Natural killer cell (primary cell): ENCODE results near the gene LRRC38. TPM values are rescaled to one million over a fixed set of nuclear protein-coding genes. Genes with fewer than 3 reads are reported as not detected.

Experiments
- ATAC-seq, 3 donors: fragments of 150-1000 bp in 2 of 3; fragments of 200-7000 bp in 1 of 3; cut with Tn5 transposase; 1 replicate in 1 of 3; 2 replicates in 2 of 3; pipeline ENCODE4 v1.10.0; 2021; ENCODE audit warnings: mild to moderate bottlenecking in 2 of 3, moderate library complexity in 2 of 3
- DNase-seq, 2 donors: peaks; one replicate each; pipeline versions ENCODE4 v3.0.0 to v3.0.0-alpha.2; 2013 to 2021; ENCODE audit warnings: mixed read lengths in 1 of 2
- H3K27ac ChIP-seq: one replicate; pipeline ENCODE4 v1.5.1; 2013; ENCODE audit warnings: mild to moderate bottlenecking, low read length
- H3K27me3 ChIP-seq: one replicate; pipeline ENCODE4 v1.6.1; 2013; ENCODE audit warnings: low read length; ENCODE audit not compliant: control insufficient read depth, insufficient read depth
- H3K36me3 ChIP-seq: one replicate; pipeline ENCODE4 v1.6.1; 2013; ENCODE audit warnings: low read length; ENCODE audit not compliant: control insufficient read depth, insufficient read depth
- H3K4me1 ChIP-seq: one replicate; pipeline ENCODE4 v1.6.1; 2013; ENCODE audit warnings: low read length; ENCODE audit not compliant: control insufficient read depth, insufficient read depth
- H3K4me3 ChIP-seq: one replicate; pipeline ENCODE4 v1.5.1; 2013; ENCODE audit warnings: low read length
- H3K9me3 ChIP-seq: one replicate; pipeline ENCODE4 v1.6.1; 2013; ENCODE audit warnings: low read length; ENCODE audit not compliant: control insufficient read depth, insufficient read depth
- H3K27ac Mint-ChIP-seq, 2 donors: one replicate each; pipeline ENCODE4 v1.8.0; 2022; ENCODE audit warnings: mild to moderate bottlenecking in 2 of 2, mixed read lengths in 2 of 2, moderate library complexity in 1 of 2
- H3K27me3 Mint-ChIP-seq, 2 donors: one replicate each; pipeline ENCODE4 v1.8.0; 2022; ENCODE audit warnings: low read depth in 2 of 2, mixed read lengths in 2 of 2
- H3K36me3 Mint-ChIP-seq: one replicate; pipeline ENCODE4 v1.8.0; 2022; ENCODE audit warnings: mixed read lengths
- H3K4me1 Mint-ChIP-seq, 2 donors: one replicate each; pipeline ENCODE4 v1.8.0; 2022; ENCODE audit warnings: mixed read lengths in 2 of 2
- H3K4me3 Mint-ChIP-seq: one replicate; pipeline ENCODE4 v1.8.0; 2022; ENCODE audit warnings: mild to moderate bottlenecking, moderate library complexity, mixed read lengths
- H3K9me3 Mint-ChIP-seq, 2 donors: one replicate each; pipeline ENCODE4 v1.8.0; 2022; ENCODE audit warnings: mixed read lengths in 2 of 2
- WGBS: methylation state at CpG from one replicate; pipeline ENCODE4 v1.1.7; 2013; ENCODE audit warnings: missing lambda C conversion rate; ENCODE audit not compliant: insufficient coverage; 5-methylcytosine and 5-hydroxymethylcytosine counted together
- intact Hi-C: fragments of 100-400 bp; cut with micrococcal nuclease; formaldehyde crosslinking; loops from one replicate; pipeline ENCODE4 v1.14.2; 2022
- total RNA-seq, 4 donors: library from RNA; stranded (reverse); fragments of 120-200 nt in 1 of 4; gene quantifications; one replicate each; pipeline versions ENCODE4 v1.2.3 to v1.2.4, GENCODE V29; 2013 to 2022
- TF ChIP-seq, protein P1 (sequence below): fragments of 200-600 bp; IDR thresholded peaks from one replicate; pipeline ENCODE4 v1.8.0; 2022; ENCODE audit warnings: antibody characterized with exemption

LRRC38 gene
- total RNA-seq, 3 donors from 2014 or later (not counting 1 experiment from before 2014, with no cell fraction given) = not detected

GRCh38 chr1:13554798-13555197 lies 41.0 kb upstream of the LRRC38 start:
- Histone ChIP-seq H3K4me1 (no peaks in the 10 kb centered on the region), H3K27me3 (no peaks in the 10 kb centered on the region), H3K4me3 (no peak overlapping the region), H3K27ac (no peak overlapping the region), H3K36me3 (no peaks in the 10 kb centered on the region), H3K9me3 (no peaks in the 10 kb centered on the region)
- ATAC-seq = no peak
- TF ChIP-seq, protein P1, sequence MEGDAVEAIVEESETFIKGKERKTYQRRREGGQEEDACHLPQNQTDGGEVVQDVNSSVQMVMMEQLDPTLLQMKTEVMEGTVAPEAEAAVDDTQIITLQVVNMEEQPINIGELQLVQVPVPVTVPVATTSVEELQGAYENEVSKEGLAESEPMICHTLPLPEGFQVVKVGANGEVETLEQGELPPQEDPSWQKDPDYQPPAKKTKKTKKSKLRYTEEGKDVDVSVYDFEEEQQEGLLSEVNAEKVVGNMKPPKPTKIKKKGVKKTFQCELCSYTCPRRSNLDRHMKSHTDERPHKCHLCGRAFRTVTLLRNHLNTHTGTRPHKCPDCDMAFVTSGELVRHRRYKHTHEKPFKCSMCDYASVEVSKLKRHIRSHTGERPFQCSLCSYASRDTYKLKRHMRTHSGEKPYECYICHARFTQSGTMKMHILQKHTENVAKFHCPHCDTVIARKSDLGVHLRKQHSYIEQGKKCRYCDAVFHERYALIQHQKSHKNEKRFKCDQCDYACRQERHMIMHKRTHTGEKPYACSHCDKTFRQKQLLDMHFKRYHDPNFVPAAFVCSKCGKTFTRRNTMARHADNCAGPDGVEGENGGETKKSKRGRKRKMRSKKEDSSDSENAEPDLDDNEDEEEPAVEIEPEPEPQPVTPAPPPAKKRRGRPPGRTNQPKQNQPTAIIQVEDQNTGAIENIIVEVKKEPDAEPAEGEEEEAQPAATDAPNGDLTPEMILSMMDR = no peak
- peaks cover 0 to 3% of the 10 kb centered on the region in 2 donors for H3K27me3 Mint-ChIP-seq
- no peak overlapping the region for H3K27ac Mint-ChIP-seq
- no peaks in the 10 kb centered on the region for H3K4me1 Mint-ChIP-seq
- H3K9me3 Mint-ChIP-seq = no peaks in the 10 kb centered on the region
- WGBS = 96% methylated on average over 28 of the region's 28 CpGs
- H3K36me3 Mint-ChIP-seq = no peaks in the 10 kb centered on the region
- DNase-seq = no peak
- intact Hi-C loops = no loop called here
- H3K4me3 Mint-ChIP-seq = no peak overlapping the region

GRCh38 chr1:13550663-13551062 lies 36.9 kb upstream of the LRRC38 start:
- no peak overlapping the region for H3K4me3 Mint-ChIP-seq
- intact Hi-C loops = no loop called here
- no peak overlapping the region for H3K27ac Mint-ChIP-seq
- peaks cover 0 to 6% of the 10 kb centered on the region in 2 donors for H3K27me3 Mint-ChIP-seq
- no peak for DNase-seq
- H3K4me1 Mint-ChIP-seq = no peaks in the 10 kb centered on the region
- WGBS = 86% methylated on average over 4 of the region's 4 CpGs
- no peaks in the 10 kb centered on the region for H3K36me3 Mint-ChIP-seq
- no peaks in the 10 kb centered on the region for H3K27me3 ChIP-seq
- TF ChIP-seq, protein P1 = no peak
- no peak overlapping the region for H3K27ac ChIP-seq
- ATAC-seq = no peak
- no peaks in the 10 kb centered on the region for H3K9me3 Mint-ChIP-seq
- H3K9me3 ChIP-seq = no peaks in the 10 kb centered on the region
- H3K36me3 ChIP-seq = no peaks in the 10 kb centered on the region
- no peak overlapping the region for H3K4me3 ChIP-seq
- H3K4me1 ChIP-seq = no peaks in the 10 kb centered on the region

DNA sequence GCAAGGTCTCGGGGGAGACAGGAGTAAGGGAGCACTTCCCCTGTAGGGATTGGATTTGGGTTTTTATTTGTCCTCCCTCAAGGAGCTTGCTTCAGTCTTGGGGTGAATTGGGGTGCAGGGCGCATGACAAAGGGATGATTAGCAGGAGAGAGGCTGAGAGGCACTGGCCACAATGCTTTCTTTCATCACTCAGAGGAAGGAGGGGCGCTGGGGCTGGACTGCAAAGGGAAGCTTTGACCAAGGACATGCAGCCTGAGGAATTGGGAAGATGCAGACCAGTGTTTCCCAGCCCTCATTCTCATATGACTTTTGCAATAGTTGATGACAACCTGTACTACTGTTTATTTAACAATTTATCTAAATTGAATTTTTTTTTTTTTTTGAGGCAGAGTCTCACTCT lies 35.7 kb upstream of the LRRC38 start:
- Histone ChIP-seq H3K4me3 (no peak overlapping the region), H3K27ac (no peak overlapping the region), H3K27me3 (no peaks in the 10 kb centered on the region), H3K9me3 (no peaks in the 10 kb centered on the region), H3K4me1 (no peaks in the 10 kb centered on the region), H3K36me3 (no peaks in the 10 kb centered on the region)
- Mint-ChIP-seq H3K4me3 (no peak overlapping the region), H3K36me3 (no peaks in the 10 kb centered on the region), H3K4me1 (no peaks in the 10 kb centered on the region), H3K27me3 (peaks cover 0 to 6% of the 10 kb centered on the region in 2 donors), H3K9me3 (no peaks in the 10 kb centered on the region), H3K27ac (no peak overlapping the region)
- ATAC-seq (no peak), DNase-seq (no peak)
- 70% methylated on average over 3 of the region's 3 CpGs for WGBS
- TF ChIP-seq, protein P1 = no peak
- intact Hi-C loops = no loop called here

GRCh38 chr1:13549021-13549420 lies 35.2 kb upstream of the LRRC38 start:
- H3K27ac Mint-ChIP-seq = no peak overlapping the region
- intact Hi-C loops = no loop called here
- WGBS = 80% methylated on average over 6 of the region's 6 CpGs
- H3K27me3 ChIP-seq = no peaks in the 10 kb centered on the region
- H3K27ac ChIP-seq = no peak overlapping the region
- no peaks in the 10 kb centered on the region for H3K36me3 Mint-ChIP-seq
- H3K9me3 ChIP-seq = no peaks in the 10 kb centered on the region
- peaks cover 0 to 6% of the 10 kb centered on the region in 2 donors for H3K27me3 Mint-ChIP-seq
- no peak for ATAC-seq
- H3K4me3 Mint-ChIP-seq = no peak overlapping the region
- no peaks in the 10 kb centered on the region for H3K9me3 Mint-ChIP-seq
- TF ChIP-seq, protein P1 = no peak
- H3K4me1 Mint-ChIP-seq = no peaks in the 10 kb centered on the region
- H3K4me3 ChIP-seq = no peak overlapping the region
- H3K4me1 ChIP-seq = no peaks in the 10 kb centered on the region
- H3K36me3 ChIP-seq = no peaks in the 10 kb centered on the region
- no peak for DNase-seq
